Inflammatory macrophage treated with lipopolysaccharide for 4 hours (primary cell): ENCODE data around the gene HPCAL4.

Experiments used
- DNase-seq: peaks from one replicate; pipeline ENCODE4 v3.0.0-alpha.2; 2020

Gene HPCAL4

GRCh38 chr1:39647247-39647646 is 44.0 kb downstream of the HPCAL4 start:
- no peak for DNase-seq

GRCh38 chr1:39646232-39647081 is 44.8 kb downstream of the HPCAL4 start:
- no peak for DNase-seq

GRCh38 chr1:39645411-39646043 is 45.7 kb downstream of the HPCAL4 start:
- DNase-seq, result no peak

- no peak for DNase-seq
These were observed 47.5 kb downstream of the HPCAL4 start for GRCh38 chr1:39643705-39644104.

- no peak for DNase-seq
These were observed 48.4 kb downstream of the HPCAL4 start for GRCh38 chr1:39642796-39643195.

- no peak for DNase-seq
These were observed 50.4 kb downstream of the HPCAL4 start for GRCh38 chr1:39640861-39641260.

- DNase-seq, result peak; percentile 54
These were observed 51.7 kb downstream of the HPCAL4 start, which contains the start of gene HEYL for GRCh38 chr1:39639305-39640130. Gene HEYL (minus strand): TSS chr1:39639643. CDS start chr1:39639625, 18 bp downstream.

GRCh38 chr1:39638965-39639304 is 52.3 kb downstream of the HPCAL4 start:
- no peak for DNase-seq

GRCh38 chr1:39637361-39637760 is 53.9 kb downstream of the HPCAL4 start:
- no peak for DNase-seq

GRCh38 chr1:39635871-39636210 is 55.4 kb downstream of the HPCAL4 start:
- no peak for DNase-seq

GRCh38 chr1:39635205-39635870 is 55.9 kb downstream of the HPCAL4 start:
- no peak for DNase-seq

- no peak for DNase-seq
These were observed 57.8 kb downstream of the HPCAL4 start for GRCh38 chr1:39633422-39633821.

GRCh38 chr1:39632682-39633417 is 58.4 kb downstream of the HPCAL4 start:
- DNase-seq, result no peak

- DNase-seq, result no peak
These were observed 58.9 kb downstream of the HPCAL4 start for GRCh38 chr1:39632323-39632681.

- no peak for DNase-seq
These were observed 59.6 kb downstream of the HPCAL4 start for GRCh38 chr1:39631361-39632322.

GRCh38 chr1:39628807-39629350 is 62.4 kb downstream of the HPCAL4 start:
- no peak for DNase-seq
